ENCODE measurements around the gene MCF2. TPM values are rescaled to one million over a fixed set of nuclear protein-coding genes. Genes with fewer than 3 reads are reported as not detected.

The MCF2 gene
- total RNA-seq, 1 experiment from 2014 or later, result 0.39 TPM

- no peak overlapping the region for H3K4me2 ChIP-seq (ENCODE audit: insufficient read depth, insufficient read length, low read length)
- H3K36me3 Mint-ChIP-seq (ENCODE audit: insufficient read depth in 1 of 3, low read depth in 3 of 3), result peaks cover 2 to 26% (median 23%) of the 10 kb centered on the region in 3 experiments; a peak in 5 of 7 replicates
These were observed 31.2 kb upstream of the MCF2 start for GRCh38 chrX:139739138-139739537.

More at GRCh38 chrX:139739138-139739537, 31.2 kb upstream of the MCF2 start:
- Histone ChIP-seq H3K4me1 (ENCODE audit: insufficient read depth, low read length) (no peaks in the 10 kb centered on the region), H2BK20ac (ENCODE audit: low read depth, low read length, poor library complexity, severe bottlenecking) (no peak overlapping the region), H3K9ac (ENCODE audit: extremely low read depth, insufficient read length, low read length) (no peak overlapping the region), H2BK12ac (ENCODE audit: insufficient read length, low read depth, low read length) (no peak overlapping the region), H3K23me2 (ENCODE audit: insufficient read length, low read depth, low read length, poor library complexity, severe bottlenecking) (no peaks in the 10 kb centered on the region), H4K5ac (ENCODE audit: insufficient read length, low read depth, low read length) (no peak overlapping the region), H4K91ac (ENCODE audit: insufficient read length, low read depth, low read length) (no peak overlapping the region), H3K9me3 (ENCODE audit: control insufficient read depth, low read depth, low read length) (no peaks in the 10 kb centered on the region), H3K79me1 (ENCODE audit: insufficient read depth, low read depth, low read length, poor library complexity, severe bottlenecking) (no peaks in the 10 kb centered on the region), H4K8ac (replicated peaks; ENCODE audit: insufficient read length, low read depth, low read length) (no peak overlapping the region), H3K4ac (ENCODE audit: low read depth, low read length) (no peak overlapping the region), H3K27ac (ENCODE audit: insufficient read length, low read depth, low read length) (no peak overlapping the region), H2BK15ac (ENCODE audit: low read depth, low read length) (no peak overlapping the region), H3K14ac (ENCODE audit: insufficient read depth, low read length) (no peak overlapping the region), H3K56ac (ENCODE audit: insufficient read length, low read depth, low read length) (no peak overlapping the region), H2AK5ac (ENCODE audit: insufficient read length, low read length) (no peak overlapping the region), H4K20me1 (ENCODE audit: control insufficient read depth, insufficient read depth, insufficient read length) (no peaks in the 10 kb centered on the region), H3K79me2 (ENCODE audit: insufficient read depth, low read length) (no peaks in the 10 kb centered on the region), H2BK120ac (ENCODE audit: low read depth, low read length, poor library complexity, severe bottlenecking) (no peak overlapping the region), H3K18ac (ENCODE audit: insufficient read length, low read depth, low read length) (no peak overlapping the region), H3K23ac (ENCODE audit: insufficient read length, low read depth, low read length) (no peak overlapping the region), H3K27me3 (ENCODE audit: insufficient read depth, low read length) (no peaks in the 10 kb centered on the region), H2AFZ (ENCODE audit: low read length) (no peak overlapping the region), H3T11ph (ENCODE audit: low read length) (no peak overlapping the region), H2BK5ac (ENCODE audit: insufficient read length, low read length) (no peak overlapping the region)
- no peak overlapping the region for H3K4me3 Mint-ChIP-seq
- DNase-seq, result no peak
- H3K27ac Mint-ChIP-seq, result 0 out of 7 replicates have a peak overlapping the region, but pooled peaks of 1 of the 3 experiments have one; percentile 17
- no peaks in the 10 kb centered on the region for H3K27me3 Mint-ChIP-seq (ENCODE audit: low read depth)
- WGBS (ENCODE audit: extremely low coverage, insufficient read length, low lambda C conversion rate), result no CpG with 5 or more reads among the region's 2 CpGs
- no peak for TF ChIP-seq CTCF (conservative IDR thresholded peaks at IDR 0.05)
- peaks cover 0 to 47% of the 10 kb centered on the region in 2 experiments; a peak in 2 of 5 replicates for H3K9me3 Mint-ChIP-seq
- H3K4me1 Mint-ChIP-seq, result peaks cover 0 to 8% of the 10 kb centered on the region in 2 experiments; a peak in 2 of 4 replicates
